Left kidney (tissue), 1 donor: ENCODE measurements around the gene PPCS. TPM values are rescaled to one million over a fixed set of nuclear protein-coding genes. Genes with fewer than 3 reads are reported as not detected.

Experiments used
- polyA plus RNA-seq: library from polyadenylated mRNA; unstranded; fragments of 120-200 nt; gene quantifications from one replicate; pipeline ENCODE4 v1.2.1, GENCODE V29; 2013; ENCODE audit not compliant: insufficient read length

Gene PPCS
- polyA plus RNA-seq, 1 donor = 80.4 TPM

Other genes starting within 250 kb of the PPCS start
- 58.1 TPM for gene FOXJ3, start 121.3 kb upstream of the PPCS start, polyA plus RNA-seq
- 0.65 TPM for gene RIMKLA, start 75.8 kb upstream of the PPCS start, polyA plus RNA-seq
- 5.1 TPM for gene ZMYND12, start 521 bp upstream of the PPCS start, polyA plus RNA-seq
- 26.7 TPM for gene CCDC30, start 6.7 kb downstream of the PPCS start, polyA plus RNA-seq
- 59.6 TPM for gene PPIH, start 201.9 kb downstream of the PPCS start, polyA plus RNA-seq
- gene YBX1, start 225.9 kb downstream of the PPCS start, polyA plus RNA-seq = 630 TPM